GM23338 (cell line): Measurements from ENCODE around the gene TTLL8. TPM values are rescaled to one million over a fixed set of nuclear protein-coding genes. Genes with fewer than 3 reads are reported as not detected.

Source experiments
- ATAC-seq: fragments of 200-7000 bp; cut with Tn5 transposase; 3 replicates; pipeline ENCODE4 v1.9.1; 2020
- DNase-seq: peaks from one replicate; pipeline ENCODE4 v3.0.0-alpha.2; 2015; ENCODE audit warnings: low spot score
- H2AFZ ChIP-seq: fragments of 200-600 bp; sonication (generic); 2 replicates; pipeline ENCODE4 v1.8.0; 2016; ENCODE audit warnings: antibody characterized with exemption, mild to moderate bottlenecking, moderate library complexity
- H3F3A ChIP-seq: fragments of 200-600 bp; sonication (generic); replicated peaks from 2 replicates; pipeline ENCODE4 v1.8.0; 2017; ENCODE audit warnings: antibody characterized with exemption, mixed run types, low read depth
- H3K27ac ChIP-seq: fragments of 200-600 bp; sonication (generic); 2 replicates; pipeline ENCODE4 v1.6.1; 2016; ENCODE audit warnings: low read depth
- H3K27me3 ChIP-seq: fragments of 200-600 bp; sonication (generic); 2 replicates; pipeline ENCODE4 v1.8.0; 2016; ENCODE audit warnings: mild to moderate bottlenecking, mixed run types, moderate library complexity; ENCODE audit not compliant: insufficient read depth
- H3K36me3 ChIP-seq: fragments of 200-600 bp; sonication (generic); 2 replicates; pipeline ENCODE4 v1.8.0; 2016; ENCODE audit warnings: mild to moderate bottlenecking; ENCODE audit not compliant: insufficient read depth
- H3K4me1 ChIP-seq: fragments of 200-600 bp; sonication (generic); 2 replicates; pipeline ENCODE4 v1.8.0; 2016; ENCODE audit warnings: mild to moderate bottlenecking, moderate library complexity; ENCODE audit not compliant: insufficient read depth
- H3K4me2 ChIP-seq: fragments of 200-600 bp; sonication (generic); 2 replicates; pipeline ENCODE4 v1.7.1; 2017; ENCODE audit warnings: mixed run types
- H3K4me3 ChIP-seq: fragments of 200-600 bp; sonication (generic); 2 replicates; pipeline ENCODE4 v1.6.1; 2016; ENCODE audit warnings: mixed run types
- H3K79me2 ChIP-seq: fragments of 200-600 bp; sonication (generic); replicated peaks from 2 replicates; pipeline ENCODE4 v1.8.0; 2017; ENCODE audit warnings: mild to moderate bottlenecking; ENCODE audit not compliant: insufficient read depth
- H3K9me2 ChIP-seq: fragments of 200-600 bp; sonication (generic); 2 replicates; pipeline ENCODE4 v1.8.0; 2017; ENCODE audit not compliant: insufficient read depth
- H4K20me1 ChIP-seq: fragments of 200-600 bp; sonication (generic); replicated peaks from 2 replicates; pipeline ENCODE4 v1.8.0; 2017; ENCODE audit warnings: mild to moderate bottlenecking; ENCODE audit not compliant: insufficient read depth
- H3K27ac Mint-ChIP-seq: 2 replicates; pipeline ENCODE4 v1.8.0; 2020; ENCODE audit warnings: inconsistent platforms, mild to moderate bottlenecking, moderate library complexity, mixed read lengths
- H3K27me3 Mint-ChIP-seq: 3 replicates; pipeline ENCODE4 v1.8.0; 2022; ENCODE audit warnings: low read depth, mild to moderate bottlenecking, moderate library complexity, mixed read lengths, inconsistent platforms; ENCODE audit not compliant: insufficient read depth, poor library complexity
- H3K36me3 Mint-ChIP-seq: 3 replicates; pipeline ENCODE4 v1.8.0; 2021; ENCODE audit warnings: low read depth, mild to moderate bottlenecking, inconsistent platforms, moderate library complexity, mixed read lengths
- H3K4me1 Mint-ChIP-seq: 3 replicates; pipeline ENCODE4 v1.8.0; 2020; ENCODE audit warnings: mild to moderate bottlenecking, inconsistent platforms, mixed read lengths
- H3K4me3 Mint-ChIP-seq: 3 replicates; pipeline ENCODE4 v1.8.0; 2021; ENCODE audit warnings: moderate library complexity, mild to moderate bottlenecking, inconsistent platforms, mixed read lengths
- H3K9me3 Mint-ChIP-seq: 3 replicates; pipeline ENCODE4 v1.8.0; 2020; ENCODE audit warnings: moderate library complexity, mild to moderate bottlenecking, inconsistent platforms, mixed read lengths
- CREB1 ChIP-seq: fragments of 250-450 bp; sonication (Bioruptor Pico); IDR thresholded peaks from 2 replicates; pipeline ENCODE4 v1.5.0; 2020; ENCODE audit warnings: low read depth, mild to moderate bottlenecking, moderate library complexity
- ETS1 ChIP-seq: IDR thresholded peaks from 2 replicates; pipeline ENCODE4 v1.6.1; 2016; ENCODE audit warnings: antibody characterized with exemption
- EZH2 ChIP-seq: fragments of 200-600 bp; sonication (generic); IDR thresholded peaks from one replicate; pipeline ENCODE4 v1.8.0; 2017; ENCODE audit warnings: antibody characterized with exemption, mild to moderate bottlenecking, low read depth; ENCODE audit not compliant: unreplicated experiment
- NANOG ChIP-seq: IDR thresholded peaks from 2 replicates; pipeline ENCODE4 v1.6.1; 2016; ENCODE audit warnings: antibody characterized with exemption, borderline replicate concordance
- POLR2AphosphoS5 ChIP-seq: IDR thresholded peaks from 2 replicates; pipeline ENCODE4 v1.6.1; 2016; ENCODE audit warnings: antibody characterized with exemption, low read depth
- REST ChIP-seq: IDR thresholded peaks from one replicate; pipeline ENCODE4 v1.6.1; 2018; ENCODE audit warnings: antibody characterized with exemption; ENCODE audit not compliant: unreplicated experiment
- STAT1 ChIP-seq: IDR thresholded peaks from one replicate; pipeline ENCODE4 v1.6.1; 2016; ENCODE audit warnings: antibody characterized with exemption; ENCODE audit not compliant: unreplicated experiment
- ZNF114 ChIP-seq: fragments of 250-450 bp; sonication (Bioruptor Pico); IDR thresholded peaks from 2 replicates; pipeline ENCODE4 v1.5.0; 2020; ENCODE audit warnings: mild to moderate bottlenecking, moderate library complexity
- ZNF331 ChIP-seq: fragments of 250-450 bp; sonication (Bioruptor Pico); IDR thresholded peaks from 2 replicates; pipeline ENCODE4 v1.5.0; 2020; ENCODE audit warnings: low read depth, mild to moderate bottlenecking, moderate library complexity
- polyA plus RNA-seq: library from polyadenylated mRNA; unstranded; fragments of >200 nt; fragmentation: Nextera tagmentation; extraction: Ambion mirVana; gene quantifications from 2 replicates; pipeline ENCODE4 v1.2.1, GENCODE V29; 2016
- total RNA-seq: library from RNA; depleted of rRNA; stranded (reverse); fragments of >200 nt; shearing (Covaris generic); gene quantifications from 2 replicates; pipeline ENCODE4 v1.2.3, GENCODE V29; 2014

TTLL8 gene
- total and polyA plus RNA-seq, 2 experiments from 2014 or later: not detected

GRCh38 chr22:49977578-49977977 is 80.5 kb downstream of the TTLL8 start (continued):
- TF ChIP-seq NANOG (no peak), CREB1 (CRISPR knock-in tag) (no peak), EZH2 (no peak), POLR2AphosphoS5 (no peak), ZNF331 (CRISPR knock-in tag) (no peak), STAT1 (no peak), ZNF114 (no peak), REST (no peak)

GRCh38 chr22:49976439-49977175 is 81.5 kb downstream of the TTLL8 start:
- no peak for ATAC-seq
- Histone ChIP-seq H3K4me1 (no peaks in the 10 kb centered on the region), H3K36me3 (no peaks in the 10 kb centered on the region), H3K27me3 (peaks cover 16% of the 10 kb centered on the region), H3F3A (peaks cover 10% of the 10 kb centered on the region; the same call in 1 of the 2 replicates), H2AFZ (no peak overlapping the region), H3K4me3 (no peak overlapping the region), H3K4me2 (no peak overlapping the region), H4K20me1 (no peaks in the 10 kb centered on the region), H3K9me2 (no peaks in the 10 kb centered on the region), H3K27ac (no peak overlapping the region), H3K79me2 (no peaks in the 10 kb centered on the region)
- DNase-seq: no peak
- peaks cover 3% of the 10 kb centered on the region for H3K27me3 Mint-ChIP-seq
- peaks cover 13% of the 10 kb centered on the region for H3K9me3 Mint-ChIP-seq
- H3K27ac Mint-ChIP-seq: no peak overlapping the region
- peaks cover 7% of the 10 kb centered on the region for H3K36me3 Mint-ChIP-seq
- no peak overlapping the region for H3K4me3 Mint-ChIP-seq
- peaks cover 4% of the 10 kb centered on the region; the same call in 1 of the 3 replicates for H3K4me1 Mint-ChIP-seq
- TF ChIP-seq REST (no peak), CREB1 (CRISPR knock-in tag) (no peak), NANOG (no peak), STAT1 (no peak), ETS1 (no peak), ZNF331 (CRISPR knock-in tag) (no peak), POLR2AphosphoS5 (no peak)
